Mesenchymal stem cell (in vitro differentiated cells and primary cell): ENCODE results near the gene KIAA1614.

Experiments used
- DNase-seq: peaks from one replicate; pipeline ENCODE4 v3.0.0-alpha.2; 2013
- H2AFZ ChIP-seq: one replicate; pipeline ENCODE4 v1.6.1; 2013; ENCODE audit warnings: low read depth, mild to moderate bottlenecking, control low read depth, inconsistent platforms, low read length, moderate library complexity
- H2AK5ac ChIP-seq: 2 replicates; pipeline ENCODE4 v1.6.1; 2013; ENCODE audit warnings: low read length, moderate library complexity, mild to moderate bottlenecking, inconsistent platforms; ENCODE audit not compliant: severe bottlenecking
- H2BK120ac ChIP-seq: one replicate; pipeline ENCODE4 v1.6.1; 2013; ENCODE audit warnings: low read depth, mild to moderate bottlenecking, inconsistent platforms, low read length, moderate library complexity
- H2BK12ac ChIP-seq, 2 experiments: one replicate each; pipeline ENCODE4 v1.6.1; 2013; ENCODE audit warnings: inconsistent platforms in 2 of 2, low read length in 2 of 2, mild to moderate bottlenecking in 2 of 2, moderate library complexity in 2 of 2, control low read depth in 1 of 2
- H2BK15ac ChIP-seq: one replicate; pipeline ENCODE4 v1.6.1; 2013; ENCODE audit warnings: mild to moderate bottlenecking, low read depth, inconsistent platforms; ENCODE audit not compliant: poor library complexity, severe bottlenecking
- H2BK5ac ChIP-seq: 2 replicates; pipeline ENCODE4 v1.6.1; 2013; ENCODE audit warnings: low read depth, mild to moderate bottlenecking, low read length, control low read depth, inconsistent platforms; ENCODE audit not compliant: poor library complexity, severe bottlenecking
- H3K14ac ChIP-seq, 2 experiments: one replicate each; pipeline ENCODE4 v1.6.1; 2013; ENCODE audit warnings: inconsistent platforms in 2 of 2, low read length in 2 of 2, control low read depth in 1 of 2, mild to moderate bottlenecking in 1 of 2, moderate library complexity in 1 of 2
- H3K18ac ChIP-seq, 2 experiments: one replicate each; pipeline ENCODE4 v1.6.1; 2013; ENCODE audit warnings: inconsistent platforms in 2 of 2, low read length in 2 of 2, control low read depth in 1 of 2, low read depth in 1 of 2, mild to moderate bottlenecking in 1 of 2
- H3K23ac ChIP-seq, 2 experiments: one replicate each; pipeline ENCODE4 v1.6.1; 2013; ENCODE audit warnings: inconsistent platforms in 2 of 2, low read length in 2 of 2, mild to moderate bottlenecking in 2 of 2, moderate library complexity in 2 of 2, control low read depth in 1 of 2
- H3K27ac ChIP-seq: 2 replicates; pipeline ENCODE4 v1.5.1; 2013; ENCODE audit warnings: mild to moderate bottlenecking, moderate library complexity, low read length, control low read depth, inconsistent platforms; ENCODE audit not compliant: poor library complexity, severe bottlenecking
- H3K27me3 ChIP-seq, 2 experiments: 2 replicates each; pipeline versions ENCODE4 v1.6.1 to v1.7.0; 2013; ENCODE audit warnings: low read length in 2 of 2, mild to moderate bottlenecking in 2 of 2, moderate library complexity in 2 of 2, control low read depth in 1 of 2, inconsistent platforms in 1 of 2; ENCODE audit not compliant: control insufficient read depth in 1 of 2, insufficient read depth in 1 of 2
- H3K36me3 ChIP-seq, 2 experiments: 2 replicates each; pipeline versions ENCODE4 v1.6.1 to v1.7.0; 2013; ENCODE audit warnings: low read length in 2 of 2, control low read depth in 1 of 2, inconsistent platforms in 1 of 2, low read depth in 1 of 2, mild to moderate bottlenecking in 1 of 2; ENCODE audit not compliant: insufficient read depth in 2 of 2, control insufficient read depth in 1 of 2
- H3K4ac ChIP-seq, 2 experiments: one replicate each; pipeline ENCODE4 v1.6.1; 2013; ENCODE audit warnings: inconsistent platforms in 2 of 2, low read length in 2 of 2, mild to moderate bottlenecking in 2 of 2, moderate library complexity in 2 of 2, control low read depth in 1 of 2, low read depth in 1 of 2
- H3K4me1 ChIP-seq: 2 replicates; pipeline ENCODE4 v1.6.1; 2013; ENCODE audit warnings: low read depth, low read length, control low read depth; ENCODE audit not compliant: control insufficient read depth, insufficient read depth
- H3K4me2 ChIP-seq: 2 replicates; pipeline ENCODE4 v1.6.1; 2013; ENCODE audit warnings: low read length, mild to moderate bottlenecking, inconsistent platforms; ENCODE audit not compliant: poor library complexity, severe bottlenecking
- H3K4me3 ChIP-seq, 2 experiments: 2 replicates each; pipeline versions ENCODE4 v1.5.1 to v1.7.0; 2013; ENCODE audit warnings: low read length in 2 of 2, mild to moderate bottlenecking in 2 of 2, control low read depth in 1 of 2, low read depth in 1 of 2; ENCODE audit not compliant: insufficient read depth in 1 of 2
- H3K79me1 ChIP-seq: replicated peaks from 2 replicates; pipeline ENCODE4 v1.6.1; 2013; ENCODE audit warnings: mild to moderate bottlenecking, control low read depth, low read length, inconsistent platforms; ENCODE audit not compliant: poor library complexity, severe bottlenecking
- H3K9ac ChIP-seq: 2 replicates; pipeline ENCODE4 v1.7.0; 2013; ENCODE audit warnings: mild to moderate bottlenecking, low read length, moderate library complexity
- H3K9me3 ChIP-seq: 2 replicates; pipeline ENCODE4 v1.7.0; 2013; ENCODE audit warnings: mild to moderate bottlenecking, low read length; ENCODE audit not compliant: control insufficient read depth
- H4K8ac ChIP-seq: one replicate; pipeline ENCODE4 v1.6.1; 2013; ENCODE audit warnings: inconsistent platforms, mild to moderate bottlenecking, low read length, moderate library complexity
- H4K91ac ChIP-seq: one replicate; pipeline ENCODE4 v1.6.1; 2013; ENCODE audit warnings: mild to moderate bottlenecking, low read length, inconsistent platforms
- WGBS: methylation state at CpG from one replicate; pipeline ENCODE4 v1.1.7; 2013; ENCODE audit warnings: mixed read lengths; 5-methylcytosine and 5-hydroxymethylcytosine counted together

The KIAA1614 gene

DNA sequence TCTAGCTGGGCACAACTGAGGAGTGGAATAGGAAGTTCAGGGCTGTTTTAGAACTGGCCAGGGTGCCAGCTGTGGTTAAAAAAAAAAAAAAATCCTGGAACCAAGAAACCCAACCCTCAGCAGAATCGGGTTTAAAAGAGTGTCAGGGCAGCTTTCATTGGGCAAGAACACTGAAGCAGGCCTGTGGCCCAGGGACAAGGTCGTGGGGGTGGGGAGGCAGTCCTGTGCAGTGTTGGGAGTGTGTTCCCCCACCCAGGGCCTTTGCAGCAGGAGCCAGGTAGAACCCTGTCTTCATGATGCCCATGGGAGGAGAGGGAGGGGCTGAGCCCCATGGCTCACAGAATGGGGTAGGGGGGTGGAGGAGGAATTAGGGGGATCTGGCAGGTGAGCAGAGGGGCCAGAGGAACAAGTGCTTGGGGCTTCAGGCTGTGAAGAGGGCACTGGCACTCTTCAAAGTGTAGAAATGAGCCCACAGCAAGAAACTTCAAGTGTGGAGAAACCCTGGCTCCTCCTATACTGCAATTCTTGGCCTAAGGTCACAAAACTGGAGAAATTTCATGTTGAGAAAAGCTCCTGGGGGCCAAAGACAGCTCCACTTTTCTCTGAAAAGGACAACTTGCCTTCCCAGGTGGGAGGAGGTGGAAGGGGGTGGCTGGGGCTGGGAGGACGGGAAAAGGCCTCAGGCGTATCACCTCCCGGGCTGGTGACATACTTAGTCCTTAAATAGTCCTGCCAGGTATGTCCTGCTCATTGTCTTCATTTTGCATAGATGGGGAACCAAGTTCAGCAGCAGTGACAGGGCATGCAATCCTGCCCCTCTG lies 39.3 kb downstream of the KIAA1614 start:
- Histone ChIP-seq H3K27ac (no peak overlapping the region), H4K91ac (no peak overlapping the region), H2AFZ (no peak overlapping the region), H3K9ac (no peak overlapping the region), H2BK12ac (no peak overlapping the region), H2BK5ac (no peak overlapping the region), H4K8ac (no peak overlapping the region), H2BK15ac (no peak overlapping the region), H3K27me3 (no peaks in the 10 kb centered on the region), H3K4ac (no peak overlapping the region), H3K36me3 (peaks cover 31 to 62% of the 10 kb centered on the region in 2 experiments), H2BK120ac (no peak overlapping the region), H3K18ac (no peak overlapping the region), H3K79me1 (peaks cover 12% of the 10 kb centered on the region), H3K4me1 (peaks cover 17% of the 10 kb centered on the region), H3K14ac (no peak overlapping the region), H3K4me3 (no peak overlapping the region), H2AK5ac (no peak overlapping the region), H3K4me2 (no peak overlapping the region), H3K9me3 (no peaks in the 10 kb centered on the region), H3K23ac (no peak overlapping the region)
- no peak for DNase-seq
- 85% methylated on average over 5 of the region's 5 CpGs for WGBS

DNA sequence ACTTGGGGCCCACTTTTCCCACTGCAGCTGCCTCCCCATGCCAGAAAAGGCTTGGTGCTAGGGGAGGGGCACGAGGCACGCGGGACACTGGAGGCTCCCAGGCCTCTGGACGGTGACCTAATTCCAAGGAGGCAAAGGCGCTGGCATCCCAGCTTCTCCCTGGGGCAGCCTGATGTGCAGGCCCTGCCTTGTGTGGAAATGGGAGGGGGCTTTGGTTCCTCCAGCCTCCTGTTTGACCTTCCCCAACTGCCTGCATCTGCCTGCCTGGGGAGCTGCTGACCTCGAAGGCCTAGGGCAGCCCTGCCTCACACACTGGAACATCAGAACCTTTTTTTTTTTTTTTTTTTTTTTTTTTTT lies 39.9 kb downstream of the KIAA1614 start:
- Histone ChIP-seq H4K8ac (no peak overlapping the region), H2BK120ac (no peak overlapping the region), H4K91ac (no peak overlapping the region), H2AK5ac (no peak overlapping the region), H2BK5ac (no peak overlapping the region), H3K4ac (no peak overlapping the region), H3K14ac (no peak overlapping the region), H3K4me1 (peaks cover 17% of the 10 kb centered on the region), H3K23ac (no peak overlapping the region), H3K4me2 (no peak overlapping the region), H3K18ac (no peak overlapping the region), H2BK12ac (no peak overlapping the region), H3K27me3 (no peaks in the 10 kb centered on the region), H3K4me3 (no peak overlapping the region), H2BK15ac (no peak overlapping the region), H3K27ac (no peak overlapping the region), H3K9ac (no peak overlapping the region), H2AFZ (no peak overlapping the region), H3K79me1 (peaks cover 16% of the 10 kb centered on the region), H3K9me3 (no peaks in the 10 kb centered on the region), H3K36me3 (peaks cover 32 to 60% of the 10 kb centered on the region in 2 experiments)
- WGBS = 97% methylated on average over 6 of the region's 6 CpGs
- DNase-seq = no peak

DNA sequence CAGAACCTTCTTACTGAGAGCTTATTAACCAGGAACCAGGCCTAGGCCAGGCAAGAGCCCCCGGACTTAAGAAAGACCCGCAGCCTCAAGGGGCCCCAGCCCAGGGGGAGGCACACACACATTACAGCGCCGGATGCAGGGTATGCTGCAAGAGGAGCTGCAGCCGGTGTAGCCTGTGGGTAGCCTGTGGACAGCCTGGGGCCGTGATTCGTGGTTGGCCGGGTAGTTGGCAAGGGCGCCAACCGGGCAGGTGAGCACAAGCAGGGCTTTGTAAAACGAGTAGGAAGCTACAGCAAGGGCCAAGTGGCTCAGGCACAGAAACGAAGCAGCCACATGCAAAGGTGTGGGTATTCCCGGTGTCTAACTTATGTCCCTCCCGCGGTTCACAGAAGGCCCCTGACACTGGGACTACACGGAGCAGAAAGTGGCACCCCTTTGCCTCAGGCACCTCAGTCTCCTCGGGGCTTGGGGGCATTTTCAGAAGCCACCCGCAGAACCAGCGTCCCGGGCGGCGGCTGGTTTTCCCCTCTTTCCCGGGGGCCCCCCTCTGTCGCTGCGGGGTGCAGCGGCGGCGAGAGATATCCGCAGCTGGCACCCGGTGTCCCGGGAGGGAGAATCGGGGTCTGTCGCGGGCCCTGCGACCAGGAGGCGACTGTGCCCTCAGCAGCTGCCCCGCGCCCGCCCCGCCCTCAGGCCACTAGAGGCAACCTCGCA lies 40.8 kb downstream of the KIAA1614 start:
- DNase-seq = no peak

More for the DNA sequence above, 40.8 kb downstream of the KIAA1614 start:
- no peaks in the 10 kb centered on the region for H3K27me3 ChIP-seq
- H3K4me1 ChIP-seq = peaks cover 17% of the 10 kb centered on the region
- 87% methylated on average over 36 of the region's 41 CpGs for WGBS
- no peak overlapping the region for H2AK5ac ChIP-seq
- H4K91ac ChIP-seq = no peak overlapping the region
- H3K79me1 ChIP-seq = peaks cover 19% of the 10 kb centered on the region
- H2BK15ac ChIP-seq = no peak overlapping the region
- H3K18ac ChIP-seq = no peak overlapping the region
- H3K23ac ChIP-seq = no peak overlapping the region
- no peaks in the 10 kb centered on the region for H3K9me3 ChIP-seq
- no peak overlapping the region for H2BK12ac ChIP-seq
- no peak overlapping the region for H3K14ac ChIP-seq
- no peak overlapping the region for H2BK120ac ChIP-seq
- H2AFZ ChIP-seq = no peak overlapping the region
- H2BK5ac ChIP-seq = no peak overlapping the region
- H3K27ac ChIP-seq = no peak overlapping the region
- peak overlapping the region; percentile 45 for H3K4me2 ChIP-seq
- peak overlapping the region; percentile 70 for H3K9ac ChIP-seq
- no peak overlapping the region for H3K4ac ChIP-seq
- H4K8ac ChIP-seq = peak overlapping the region; percentile 19
- H3K4me3 ChIP-seq = peak overlapping the region; percentile 50 to 75
- peaks cover 29 to 55% of the 10 kb centered on the region in 2 experiments for H3K36me3 ChIP-seq
